GM12878 (cell line): ENCODE results near the gene CDH16. TPM values are rescaled to one million over a fixed set of nuclear protein-coding genes. Genes with fewer than 3 reads are reported as not detected.
A peak's percentile ranks its signal among the peaks of the same experiment; 100 is the strongest.

Experiments
- ATAC-seq: fragments of 200-7000 bp; cut with Tn5 transposase; 3 replicates; pipeline ENCODE4 v1.9.1; 2020; ENCODE audit warnings: mild to moderate bottlenecking, moderate library complexity
- BruUV-seq: library from RNA; stranded (reverse); fragments of 400-500 nt; replicated peaks from 2 replicates; lab custom pipeline; 2021; lab: Mats Ljungman, UMichigan
- CTCF ChIA-PET: fragments of 300-600 bp; sonication (Branson Sonifier 250); formaldehyde crosslinking; extraction: SDS; loops from one replicate; lab custom pipeline; 2021; ENCODE audit warnings: inconsistent platforms; lab: Yijun Ruan, JAX
- POLR2A ChIA-PET: fragments of 350-600 bp; formaldehyde crosslinking; extraction: SDS; loops from one replicate; lab custom pipeline; 2021; ENCODE audit warnings: inconsistent platforms; lab: Charles Lee
- RAD21 ChIA-PET: fragments of 300-600 bp; sonication (Branson Sonifier 250); formaldehyde crosslinking; loops from one replicate; lab custom pipeline; 2023; ENCODE audit warnings: antibody characterized with exemption; ENCODE audit not compliant: unreplicated experiment; lab: Charles Lee
- SMC1A ChIA-PET: fragments of 300-600 bp; sonication (Branson Sonifier 250); formaldehyde crosslinking; loops from one replicate; lab custom pipeline; 2023; ENCODE audit not compliant: unreplicated experiment, uncharacterized antibody; lab: Charles Lee
- DNase-seq: peaks from one replicate; pipeline ENCODE4 v3.0.0-alpha.2; 2011; ENCODE audit warnings: low read depth, low spot score
- FAIRE-seq: peaks from 3 replicates; lab custom pipeline; 2011; peaks lifted over from hg19 to GRCh38; lab: Jason Lieb, UNC
- H2AFZ ChIP-seq: 2 replicates; pipeline ENCODE4 v1.6.0; 2011; ENCODE audit warnings: low read depth, low read length, control low read depth; ENCODE audit not compliant: control insufficient read depth
- H3K27ac ChIP-seq: 2 replicates; pipeline ENCODE4 v1.5.1; 2011; ENCODE audit warnings: control low read depth; ENCODE audit not compliant: control insufficient read depth, insufficient read depth
- H3K27me3 ChIP-seq, 2 experiments: replicated peaks in 1 of 2; 2 replicates each; pipeline versions ENCODE4 v1.6.0 to v1.6.1; 2011; ENCODE audit warnings: low read length in 1 of 2; ENCODE audit not compliant: control insufficient read depth in 2 of 2, insufficient read depth in 2 of 2
- H3K36me3 ChIP-seq, 2 experiments: 2 replicates each; pipeline ENCODE4 v1.5.1; 2011; ENCODE audit warnings: low read length in 1 of 2; ENCODE audit not compliant: control insufficient read depth in 2 of 2, insufficient read depth in 2 of 2
- H3K4me1 ChIP-seq: 2 replicates; pipeline ENCODE4 v1.6.1; 2011; ENCODE audit warnings: mild to moderate bottlenecking, low read length, moderate library complexity, mixed read lengths; ENCODE audit not compliant: control insufficient read depth, insufficient read depth
- H3K4me2 ChIP-seq: 2 replicates; pipeline ENCODE4 v1.6.0; 2011; ENCODE audit warnings: control low read depth; ENCODE audit not compliant: control insufficient read depth, insufficient read depth
- H3K4me3 ChIP-seq: fragments of 200-600 bp; sonication (generic); 2 replicates; pipeline ENCODE4 v1.5.1; 2016
- H3K79me2 ChIP-seq: 2 replicates; pipeline ENCODE4 v1.6.0; 2011; ENCODE audit warnings: low read length; ENCODE audit not compliant: control insufficient read depth, insufficient read depth
- H3K9ac ChIP-seq: 2 replicates; pipeline ENCODE4 v1.8.0; 2011; ENCODE audit warnings: low read length, control low read depth, mixed read lengths; ENCODE audit not compliant: control insufficient read depth, insufficient read depth
- H3K9me3 ChIP-seq: replicated peaks from 3 replicates; pipeline ENCODE4 v1.5.1; 2011; ENCODE audit warnings: mild to moderate bottlenecking, low read length; ENCODE audit not compliant: control insufficient read depth, insufficient read depth
- H4K20me1 ChIP-seq: 2 replicates; pipeline ENCODE4 v1.6.0; 2011; ENCODE audit not compliant: control insufficient read depth, insufficient read depth
- ATF2 ChIP-seq: IDR thresholded peaks from 2 replicates; pipeline ENCODE4 v1.6.1; 2012; ENCODE audit warnings: low read length, inconsistent platforms
- ATF7 ChIP-seq: fragments of 450-650 bp; IDR thresholded peaks from 2 replicates; pipeline ENCODE4 v1.6.1; 2016; ENCODE audit warnings: low read depth, mild to moderate bottlenecking
- CUX1 ChIP-seq: IDR thresholded peaks from 2 replicates; pipeline ENCODE4 v1.6.1; 2012; ENCODE audit warnings: improper control_type of control experiment, low read depth, low read length; ENCODE audit not compliant: insufficient replicate concordance
- DPF2 ChIP-seq: fragments of 450-650 bp; IDR thresholded peaks from 2 replicates; pipeline ENCODE4 v1.6.1; 2017; ENCODE audit warnings: mild to moderate bottlenecking
- EED ChIP-seq: sonication (generic); IDR thresholded peaks from 2 replicates; pipeline ENCODE4 v1.6.1; 2016; ENCODE audit warnings: antibody characterized with exemption, low read depth
- EGR1 ChIP-seq, 2 experiments: IDR thresholded peaks; 1 replicate in 1 of 2; 2 replicates in 1 of 2; pipeline ENCODE4 v1.6.1; 2011 to 2012; ENCODE audit warnings: low read depth in 2 of 2, low read length in 2 of 2, borderline replicate concordance in 1 of 2, mild to moderate bottlenecking in 1 of 2, moderate library complexity in 1 of 2
- ETV6 ChIP-seq, 2 experiments: fragments of 450-650 bp in 1 of 2; IDR thresholded peaks in 1 of 2; conservative IDR thresholded peaks in 1 of 2; 2 replicates each; pipeline ENCODE4 v1.6.1; 2014; ENCODE audit warnings: antibody characterized with exemption in 1 of 2, borderline replicate concordance in 1 of 2, low read depth in 1 of 2, mild to moderate bottlenecking in 1 of 2, moderate library complexity in 1 of 2
- HCFC1 ChIP-seq: fragments of 150-350 bp; IDR thresholded peaks from 2 replicates; pipeline ENCODE4 v1.6.1; 2014; ENCODE audit warnings: low read length
- IKZF1 ChIP-seq: fragments of 450-650 bp; conservative IDR thresholded peaks from 2 replicates; pipeline ENCODE4 v1.6.1; 2017; ENCODE audit warnings: antibody characterized with exemption, mild to moderate bottlenecking
- NR2C1 ChIP-seq: fragments of 450-650 bp; IDR thresholded peaks from 2 replicates; pipeline ENCODE4 v1.6.1; 2017; ENCODE audit warnings: antibody characterized with exemption, mild to moderate bottlenecking, moderate library complexity
- NR2F1 ChIP-seq: fragments of 450-650 bp; conservative IDR thresholded peaks from 2 replicates; pipeline ENCODE4 v1.6.1; 2017; ENCODE audit warnings: mild to moderate bottlenecking
- POLR2AphosphoS5 ChIP-seq: IDR thresholded peaks from 2 replicates; pipeline ENCODE4 v1.6.1; 2011; ENCODE audit warnings: mild to moderate bottlenecking, low read length, inconsistent platforms
- REST ChIP-seq: IDR thresholded peaks from 2 replicates; pipeline ENCODE4 v1.6.1; 2012; ENCODE audit warnings: mild to moderate bottlenecking, low read depth, low read length
- RUNX3 ChIP-seq: IDR thresholded peaks from 2 replicates; pipeline ENCODE4 v1.6.1; 2012; ENCODE audit warnings: low read length, inconsistent platforms
- SMAD1 ChIP-seq: fragments of 450-650 bp; IDR thresholded peaks from 2 replicates; pipeline ENCODE4 v1.6.1; 2018; ENCODE audit warnings: mild to moderate bottlenecking, low read depth; ENCODE audit not compliant: partially characterized antibody
- WGBS: methylation state at CpG from one replicate; pipeline ENCODE4 v1.1.6; 2016; ENCODE audit warnings: low lambda C conversion rate; ENCODE audit not compliant: insufficient replicate concordance, insufficient coverage; ENCODE audit errors: missing lambda C conversion rate; 5-methylcytosine and 5-hydroxymethylcytosine counted together
- in situ Hi-C: fragments of 300-500 bp; cut with MboI; formaldehyde crosslinking; loops from 9 replicates; pipeline ENCODE4 v1.14.3; 2018; ENCODE audit warnings: mixed read lengths
- intact Hi-C: fragments of 100-400 bp; cut with micrococcal nuclease; formaldehyde crosslinking; loops from one replicate; pipeline ENCODE4 v1.14.2; 2022; ENCODE audit not compliant: unreplicated experiment
- polyA plus RNA-seq, 11 experiments: library from polyadenylated mRNA; depleted of rRNA in 4 of 11; unstranded in 6 of 11; stranded (reverse) in 5 of 11; fragments of >200 nt; fragmentation: Nextera tagmentation in 4 of 11; fragmentation: Illumina TruSeq in 1 of 11; extraction: Ambion mirVana in 4 of 11; extraction: Trizol in 1 of 11; gene quantifications; 1 replicate in 1 of 11; 2 replicates in 10 of 11; pipeline versions ENCODE4 v1.2.1 to v1.2.3, GENCODE V29; 2011 to 2016; ENCODE audit warnings: inconsistent platforms in 2 of 11, missing spikeins in 2 of 11, low read depth in 1 of 11
- total RNA-seq, 4 experiments: library from RNA; depleted of rRNA in 3 of 4; stranded (reverse); fragments of >200 nt in 3 of 4; fragmentation: Illumina TruSeq in 1 of 4; extraction: Trizol in 1 of 4; gene quantifications; 2 replicates each; pipeline versions ENCODE4 v1.2.1 to v1.2.3, GENCODE V29; 2013 to 2021

Gene CDH16
- total and polyA plus RNA-seq, 10 of the 15 experiments (the other 5 are each of a cell fraction or from before 2014, with no cell fraction given) = 0.05 TPM; not detected in 9

GRCh38 chr16:66878067-66878466 lies 40.6 kb downstream of the CDH16 start:
- Histone ChIP-seq H3K4me3 (no peak overlapping the region), H3K27ac (no peak overlapping the region), H3K9ac (no peak overlapping the region), H3K4me2 (peak overlapping the region; percentile 7; the same call in 1 of the 2 replicates), H3K36me3 (no peaks in the 10 kb centered on the region), H3K9me3 (no peaks in the 10 kb centered on the region), H3K79me2 (peaks cover 11% of the 10 kb centered on the region), H2AFZ (peak overlapping the region; percentile 58), H3K27me3 (no peaks in the 10 kb centered on the region), H4K20me1 (no peaks in the 10 kb centered on the region), H3K4me1 (peaks cover 27% of the 10 kb centered on the region)
- ChIA-PET SMC1A (no interaction called here), CTCF (interaction anchor here (0.9 to 1.5 kb wide), 2 partner anchors 10 to 47 kb away, joined by 4 to 5 read pairs; partner anchors contain the start of gene NAE1), RAD21 (no interaction called here), POLR2A (no interaction called here)
- DNase-seq (no peak), FAIRE-seq (no peak), ATAC-seq (peak; percentile 12)
- in situ Hi-C loops = no loop called here
- WGBS = 21% methylated on average over 5 of the region's 5 CpGs
- BruUV-seq = no TSS peak
- intact Hi-C loops = no loop called here
- TF ChIP-seq CUX1 (no peak), HCFC1 (no peak), NR2C1 (peak; percentile 31; the same call in 1 of the 2 replicates), ETV6 (conservative IDR thresholded peaks at IDR 0.05 in 1 of 2, IDR thresholded peaks at IDR 0.05 in 1 of 2; ENCODE audit: borderline replicate concordance in 1 of 2, low read depth in 1 of 2) (no peak), NR2F1 (peak; percentile 93), ATF2 (peak; percentile 59; the same call in 1 of the 2 replicates), RUNX3 (peak; percentile 78), EED (peak; percentile 69), DPF2 (0 out of 2 replicates have a peak, but pooled peaks have one; percentile 46), POLR2AphosphoS5 (no peak), EGR1 (IDR thresholded peaks at IDR 0.05; ENCODE audit: borderline replicate concordance in 1 of 2, low read depth in 2 of 2, low read length in 2 of 2) (no peak), ATF7 (peak; percentile 78), REST (no peak), IKZF1 (peak; percentile 82), SMAD1 (no peak)
